GM12891 (cell line): ENCODE results near the gene SLC38A11.

Source experiments
- POLR2A ChIP-seq: IDR thresholded peaks from 2 replicates; pipeline ENCODE4 v1.6.1; 2011; ENCODE audit warnings: low read depth, low read length, control low read depth
- POLR2AphosphoS5 ChIP-seq: IDR thresholded peaks from 2 replicates; pipeline ENCODE4 v1.6.1; 2011; ENCODE audit warnings: low read depth, low read length, control low read depth

DNA sequence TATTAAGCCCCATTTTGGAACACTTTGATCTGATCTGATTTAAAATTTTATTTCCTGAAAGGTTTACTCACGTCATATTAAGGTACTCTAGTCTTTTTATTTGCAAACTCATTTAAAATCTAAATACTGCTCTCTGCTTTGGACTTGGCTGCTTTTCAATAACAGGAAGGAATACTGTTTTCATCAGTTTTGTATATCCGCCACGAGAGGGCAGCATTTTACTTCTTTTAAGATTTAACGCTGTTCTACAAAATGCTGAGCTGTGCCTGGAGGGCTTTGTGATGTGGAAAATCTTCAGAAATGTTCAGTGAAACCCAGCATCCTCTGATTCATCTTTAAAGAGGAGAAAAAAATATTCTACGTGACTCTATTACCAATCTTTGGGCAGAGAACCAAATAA, 37.5 kb upstream of the SLC38A11 start:
- no peak for TF ChIP-seq POLR2A
- TF ChIP-seq POLR2AphosphoS5, result no peak
